DOHH2 (cell line): ENCODE data around the gene FLAD1.

ENCODE experiments used
- CTCF ChIP-seq: fragments of 200-600 bp; sonication (generic); IDR thresholded peaks from one replicate; pipeline ENCODE4 v1.5.1; 2014; ENCODE audit warnings: antibody characterized with exemption, mild to moderate bottlenecking, low read depth, low read length; ENCODE audit not compliant: poor library complexity, severe bottlenecking
- EZH2phosphoT487 ChIP-seq: fragments of 200-600 bp; sonication (generic); IDR thresholded peaks from 2 replicates; pipeline ENCODE4 v1.6.1; 2017; ENCODE audit warnings: borderline replicate concordance, mild to moderate bottlenecking, antibody characterized with exemption, low read length, moderate library complexity, mixed read lengths

DNA sequence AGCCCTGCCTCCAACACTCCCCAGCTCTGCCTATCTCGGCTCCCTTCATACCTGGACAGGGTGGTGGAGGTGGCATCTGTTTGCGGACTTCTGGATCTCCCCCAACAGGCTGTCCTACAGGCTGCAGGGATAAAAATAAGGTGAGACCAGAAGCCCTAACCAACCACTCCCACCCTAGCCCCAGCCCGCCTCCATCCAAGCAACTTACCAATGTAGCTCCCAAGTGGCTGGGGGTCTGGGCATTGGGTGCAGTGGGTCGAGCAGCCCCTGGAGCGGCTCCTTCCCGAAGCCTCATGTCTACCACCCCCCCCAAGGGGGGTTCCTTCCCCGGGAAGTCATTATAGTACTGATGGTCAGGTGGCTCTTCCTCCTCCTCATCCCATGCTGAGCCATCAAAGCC, 17.0 kb upstream of the FLAD1 start:
- TF ChIP-seq CTCF (no peak), EZH2phosphoT487 (no peak)
